HepG2 (cell line): Measurements from ENCODE around the gene CYP2A6.
"Not testable (repeated sequence)": the region's sequence is repeated elsewhere in the genome, so short reads cannot be mapped to it uniquely, and the experiment has no call there.

ENCODE experiments used
- AFF4 ChIP-seq: sonication (generic); formaldehyde crosslinking; IDR thresholded peaks from 2 replicates; pipeline ENCODE4 v1.4.0; 2020; ENCODE audit warnings: missing genetic modification reagents
- CTCF ChIP-seq: sonication (generic); formaldehyde crosslinking; IDR thresholded peaks from 2 replicates; pipeline ENCODE4 v1.5.0; 2020; ENCODE audit warnings: mild to moderate bottlenecking, missing genetic modification reagents, moderate library complexity
- RAD51 ChIP-seq: fragments of 450-650 bp; IDR thresholded peaks from 2 replicates; pipeline ENCODE4 v1.6.1; 2016; ENCODE audit warnings: borderline replicate concordance
- ZNF143 ChIP-seq: sonication (generic); formaldehyde crosslinking; IDR thresholded peaks from 2 replicates; pipeline ENCODE4 v1.4.0; 2020; ENCODE audit warnings: missing genetic modification reagents
- ZNF18 ChIP-seq: sonication (generic); formaldehyde crosslinking; IDR thresholded peaks from 2 replicates; pipeline ENCODE4 v1.8.0; 2022; ENCODE audit warnings: mild to moderate bottlenecking, missing genetic modification reagents; ENCODE audit not compliant: insufficient replicate concordance
- ZNF710 ChIP-seq: sonication (generic); formaldehyde crosslinking; IDR thresholded peaks from 2 replicates; pipeline ENCODE4 v1.5.0; 2020; ENCODE audit warnings: mild to moderate bottlenecking, missing genetic modification reagents, borderline replicate concordance

- not testable (repeated sequence) for TF ChIP-seq CTCF (CRISPR knock-in tag); ZNF710 (CRISPR knock-in tag); ZNF143; RAD51; ZNF18 (CRISPR knock-in tag); AFF4 (CRISPR knock-in tag)
Observed at GRCh38 chr19:40864739-40865496, 14.7 kb upstream of the CYP2A6 start.
